ENCODE data around the gene PIK3R3. TPM values are rescaled to one million over a fixed set of nuclear protein-coding genes. Genes with fewer than 3 reads are reported as not detected.

Gene PIK3R3
- total RNA-seq, 2 experiments from 2014 or later: 0.65 to 0.83 TPM

DNA sequence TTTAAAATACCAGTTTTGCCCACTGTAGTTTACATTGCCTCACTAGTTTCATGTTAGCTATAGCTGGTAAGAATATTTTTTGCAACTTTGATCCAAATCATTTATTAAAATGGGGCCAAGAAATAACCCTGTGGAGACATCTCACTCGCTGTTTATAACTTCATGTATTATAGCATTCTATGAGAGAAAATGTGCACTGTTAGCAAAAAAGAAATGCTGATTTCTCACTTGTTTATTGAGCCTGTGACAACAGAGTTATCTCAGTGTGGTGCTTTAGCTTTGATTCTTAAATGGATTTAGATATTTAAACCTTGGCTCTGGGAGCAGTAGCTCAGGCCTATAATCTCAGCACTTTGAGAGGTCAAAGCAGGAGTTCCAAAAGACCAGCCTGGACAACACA, 127.9 kb downstream of the PIK3R3 start:
- no peaks in the 10 kb centered on the region for H3K27me3 Mint-ChIP-seq
- DNase-seq: no peak
- no peak overlapping the region for H3K4me3 Mint-ChIP-seq
- CTCF ChIA-PET: no interaction called here
- POLR2A ChIA-PET: interaction anchor here (0.7 kb wide), 1 partner anchor 57 kb away, joined by 3 read pairs; no protein-coding TSS in a partner anchor
- H3K4me1 Mint-ChIP-seq (ENCODE audit: low read depth): no peaks in the 10 kb centered on the region
- H3K9me3 Mint-ChIP-seq: no peaks in the 10 kb centered on the region
- intact Hi-C loops (cut with micrococcal nuclease): no loop called here
- H3K27ac Mint-ChIP-seq: no peak overlapping the region
- peaks cover 21% of the 10 kb centered on the region for H3K36me3 Mint-ChIP-seq

DNA sequence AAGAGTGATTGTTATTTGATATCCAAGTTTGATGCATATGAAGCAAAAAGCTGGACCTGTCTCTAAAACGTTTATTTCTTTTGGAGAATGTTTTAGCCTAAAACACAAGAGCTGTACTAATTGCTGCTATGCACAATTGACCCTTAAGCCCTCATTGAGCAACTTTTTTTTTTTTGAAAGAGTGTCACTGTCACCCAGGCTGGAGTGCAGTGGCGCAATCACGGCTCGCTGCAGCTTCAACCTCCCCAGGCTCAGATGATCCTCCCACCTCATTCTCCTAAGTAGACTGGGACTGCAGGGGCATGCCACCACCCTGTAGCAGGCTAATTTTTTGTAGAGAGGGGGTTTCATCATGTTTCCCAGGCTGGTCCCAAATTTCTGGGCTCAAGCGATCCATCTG, 129.1 kb downstream of the PIK3R3 start:
- POLR2A ChIA-PET: no interaction called here
- CTCF ChIA-PET: no interaction called here
- no peak for DNase-seq
- Mint-ChIP-seq H3K4me3 (no peak overlapping the region), H3K27me3 (no peaks in the 10 kb centered on the region), H3K9me3 (no peaks in the 10 kb centered on the region), H3K27ac (no peak overlapping the region), H3K36me3 (peaks cover 18% of the 10 kb centered on the region), H3K4me1 (ENCODE audit: low read depth) (no peaks in the 10 kb centered on the region)
- intact Hi-C loops (cut with micrococcal nuclease): no loop called here

DNA sequence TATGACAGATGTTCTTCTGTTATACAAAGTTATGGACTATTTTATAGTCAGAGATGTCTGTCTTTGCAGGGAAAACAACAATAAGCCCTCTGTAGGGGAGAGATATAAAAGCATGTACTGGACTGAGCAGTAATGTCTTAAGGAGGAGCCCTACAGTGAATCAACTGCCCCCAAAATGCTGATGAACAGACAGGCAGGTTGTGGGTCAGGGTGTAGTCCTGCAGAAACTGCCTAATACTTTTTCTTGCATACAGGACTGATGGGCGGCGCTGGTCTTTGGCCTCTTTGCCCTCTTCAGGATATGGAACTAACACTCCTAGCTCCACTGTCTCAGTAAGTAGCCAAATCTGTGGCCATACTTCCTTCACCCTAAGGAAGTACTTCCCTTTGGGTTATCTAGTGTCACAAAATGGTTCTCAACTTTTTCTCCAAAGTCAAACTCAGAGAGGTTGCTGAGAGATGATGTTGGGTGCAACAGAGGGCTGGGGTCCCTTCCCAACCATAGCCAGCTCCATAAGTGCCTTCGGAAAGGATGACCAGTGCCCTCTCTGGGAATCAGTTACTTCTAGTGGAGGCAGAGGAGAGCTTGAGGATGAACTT, 129.8 kb downstream of the PIK3R3 start:
- H3K9me3 Mint-ChIP-seq: no peaks in the 10 kb centered on the region
- no peak overlapping the region for H3K4me3 Mint-ChIP-seq
- no peak for DNase-seq
- no peaks in the 10 kb centered on the region for H3K4me1 Mint-ChIP-seq (ENCODE audit: low read depth)
- ChIA-PET CTCF (interaction anchor here (0.5 kb wide), 1 partner anchor 202 kb away, joined by 3 read pairs; no protein-coding TSS in a partner anchor), POLR2A (no interaction called here)
- H3K36me3 Mint-ChIP-seq: peaks cover 12% of the 10 kb centered on the region
- H3K27me3 Mint-ChIP-seq: no peaks in the 10 kb centered on the region
- no peak overlapping the region for H3K27ac Mint-ChIP-seq
- intact Hi-C loops (cut with micrococcal nuclease): no loop called here

DNA sequence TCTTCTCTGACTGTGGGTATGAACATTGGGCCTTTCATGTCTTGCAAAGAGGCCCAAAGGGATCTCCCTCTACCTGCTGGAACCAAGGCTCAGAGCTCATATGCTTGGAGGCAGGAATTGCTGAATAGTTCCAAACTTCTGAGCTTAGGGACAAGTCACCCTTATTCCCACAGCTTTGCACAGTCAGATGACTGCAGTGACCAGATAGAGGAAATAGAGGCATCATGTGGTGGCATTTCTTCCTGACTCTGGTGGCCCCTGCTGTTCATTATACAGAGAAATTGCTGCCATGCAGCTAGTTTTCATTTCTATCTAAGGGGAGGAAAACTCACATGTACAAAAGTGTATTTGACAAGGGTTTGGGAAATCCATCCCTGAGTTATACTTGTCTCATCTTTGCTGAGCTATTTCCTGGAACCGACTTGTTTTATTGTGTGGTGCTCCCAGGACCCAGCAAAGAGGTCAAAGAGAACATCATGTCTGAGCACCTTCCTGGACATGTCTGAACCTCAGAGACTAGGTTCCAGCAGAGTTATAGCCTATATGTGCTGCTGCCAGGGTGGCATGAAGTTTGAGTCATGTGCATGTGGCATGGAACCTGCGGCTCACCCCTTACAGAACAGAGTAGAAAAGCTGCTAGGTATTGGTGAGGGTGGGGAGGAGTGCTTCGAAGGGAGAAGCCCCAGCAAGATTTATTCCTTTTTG, 131.2 kb downstream of the PIK3R3 start:
- POLR2A ChIA-PET: no interaction called here
- intact Hi-C loops (cut with micrococcal nuclease): no loop called here
- Mint-ChIP-seq H3K9me3 (no peaks in the 10 kb centered on the region), H3K27ac (no peak overlapping the region), H3K4me1 (ENCODE audit: low read depth) (no peaks in the 10 kb centered on the region), H3K36me3 (peaks cover 3% of the 10 kb centered on the region), H3K27me3 (no peaks in the 10 kb centered on the region), H3K4me3 (no peak overlapping the region)
- CTCF ChIA-PET: interaction anchor here (0.5 to 0.6 kb wide), 2 partner anchors 228 to 642 kb away, joined by 3 read pairs; no protein-coding TSS in a partner anchor
- no peak for DNase-seq

DNA sequence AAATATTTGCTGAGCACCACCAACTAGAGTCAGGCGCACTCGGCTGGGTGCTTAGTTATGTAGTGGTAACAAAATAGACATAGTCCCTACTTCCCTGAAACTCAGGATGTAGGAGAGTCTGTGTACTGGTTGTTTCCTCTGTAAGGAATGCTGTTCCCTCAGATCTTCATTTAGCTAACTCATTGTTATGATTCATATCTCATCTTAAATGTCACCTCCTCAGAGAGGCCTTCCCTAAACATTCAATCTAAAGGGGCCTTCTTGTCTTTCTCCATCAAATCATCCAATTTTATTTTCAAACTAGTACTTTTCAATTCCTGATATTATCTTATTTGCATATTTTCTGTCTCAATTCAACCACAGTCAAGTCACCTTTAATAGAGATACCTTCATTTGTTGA, 132.9 kb downstream of the PIK3R3 start:
- Mint-ChIP-seq H3K27ac (no peak overlapping the region), H3K4me3 (no peak overlapping the region), H3K36me3 (peaks cover 3% of the 10 kb centered on the region), H3K4me1 (ENCODE audit: low read depth) (no peaks in the 10 kb centered on the region), H3K27me3 (no peaks in the 10 kb centered on the region), H3K9me3 (no peaks in the 10 kb centered on the region)
- intact Hi-C loops (cut with micrococcal nuclease): no loop called here
- ChIA-PET CTCF (no interaction called here), POLR2A (no interaction called here)
- no peak for DNase-seq

DNA sequence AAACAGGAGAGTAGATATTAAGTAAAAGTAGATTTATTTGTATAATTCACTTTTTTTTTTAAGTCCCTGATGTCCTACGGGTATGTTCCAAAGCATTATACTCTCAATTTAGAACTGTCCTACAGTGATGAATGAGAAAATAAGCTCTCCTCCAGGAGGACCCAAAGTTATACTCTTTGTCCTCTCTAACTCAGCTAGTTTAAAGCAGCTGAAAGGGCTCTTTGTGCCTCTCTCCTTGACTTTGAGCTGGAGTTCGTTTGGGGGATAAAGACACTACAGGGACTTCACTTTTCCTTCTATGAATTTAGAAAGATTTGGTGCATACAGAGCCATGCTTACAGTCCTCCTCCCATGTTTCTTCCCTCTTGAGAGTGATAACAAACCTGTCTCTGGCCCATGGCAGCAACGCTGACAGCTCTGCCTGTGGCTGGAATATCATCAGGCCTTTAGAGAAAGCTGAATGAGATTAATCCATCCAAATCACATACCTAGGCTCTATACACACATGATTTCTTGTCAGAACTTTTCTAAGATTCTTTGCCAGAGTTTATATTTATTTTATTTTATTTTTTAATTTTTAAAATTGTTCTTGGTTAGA, 134.3 kb downstream of the PIK3R3 start:
- POLR2A ChIA-PET: interaction anchor here (0.5 kb wide), 1 partner anchor 326 kb away, joined by 3 read pairs; no protein-coding TSS in a partner anchor
- H3K27me3 Mint-ChIP-seq: no peaks in the 10 kb centered on the region
- CTCF ChIA-PET: no interaction called here

DNA sequence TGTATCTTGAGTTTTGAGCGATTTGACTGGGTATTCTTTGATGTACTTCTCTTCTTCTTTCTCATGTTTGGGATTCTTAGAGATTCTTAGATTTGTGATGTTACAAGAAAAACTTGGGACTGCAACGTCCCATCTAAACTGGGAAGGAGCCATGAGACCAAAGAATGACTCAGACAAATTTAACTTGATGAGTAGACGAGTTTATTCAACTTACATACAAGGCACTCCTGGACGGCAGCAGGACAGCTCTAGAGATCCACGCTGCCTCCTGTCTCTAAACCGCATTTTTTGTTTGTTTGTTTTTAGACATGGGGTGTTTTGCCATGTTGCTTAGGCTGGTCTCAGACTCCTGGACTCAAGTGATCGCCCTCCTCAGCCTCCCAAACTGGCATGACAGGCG, 137.1 kb downstream of the PIK3R3 start:
- Mint-ChIP-seq H3K36me3 (peaks cover 6% of the 10 kb centered on the region), H3K27ac (no peak overlapping the region), H3K9me3 (no peaks in the 10 kb centered on the region), H3K4me3 (no peak overlapping the region), H3K4me1 (ENCODE audit: low read depth) (no peaks in the 10 kb centered on the region), H3K27me3 (no peaks in the 10 kb centered on the region)
- intact Hi-C loops (cut with micrococcal nuclease): no loop called here
- no peak for DNase-seq
- POLR2A ChIA-PET: no interaction called here
- CTCF ChIA-PET: no interaction called here

More for the DNA sequence above, 134.3 kb downstream of the PIK3R3 start:
- DNase-seq: no peak
- Mint-ChIP-seq H3K27ac (no peak overlapping the region), H3K36me3 (peaks cover 3% of the 10 kb centered on the region), H3K4me3 (no peak overlapping the region), H3K4me1 (ENCODE audit: low read depth) (no peaks in the 10 kb centered on the region), H3K9me3 (no peaks in the 10 kb centered on the region)
- intact Hi-C loops (cut with micrococcal nuclease): no loop called here

DNA sequence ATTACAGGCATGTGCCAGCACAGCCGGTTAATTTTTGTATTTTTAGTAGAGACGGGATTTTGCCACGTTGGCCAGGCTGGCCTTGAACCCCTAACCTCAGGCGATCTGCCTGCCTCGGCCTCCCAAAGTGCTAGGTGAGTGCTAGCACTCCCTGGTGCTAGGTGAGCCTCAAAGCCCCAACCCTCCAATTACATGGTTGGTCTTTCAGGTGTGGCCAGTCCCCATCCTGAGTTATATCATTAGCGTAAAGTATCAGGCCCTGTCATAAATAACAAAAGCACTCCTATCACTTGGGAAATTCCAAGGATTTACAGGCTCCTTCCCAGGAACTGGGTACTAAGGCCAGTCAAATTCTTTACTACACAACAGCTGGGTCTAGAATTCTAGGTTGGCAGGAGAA, 138.0 kb downstream of the PIK3R3 start:
- ChIA-PET CTCF (no interaction called here), POLR2A (no interaction called here)
- DNase-seq: no peak
- Mint-ChIP-seq H3K36me3 (peaks cover 3% of the 10 kb centered on the region), H3K27me3 (no peaks in the 10 kb centered on the region), H3K27ac (no peak overlapping the region), H3K4me3 (no peak overlapping the region), H3K9me3 (no peaks in the 10 kb centered on the region), H3K4me1 (ENCODE audit: low read depth) (no peaks in the 10 kb centered on the region)
- intact Hi-C loops (cut with micrococcal nuclease): no loop called here

Other genes starting within 250 kb of the PIK3R3 start
- under 1 TPM; 0.53 to 0.83 TPM for gene TSPAN1, start 42.5 kb upstream of the PIK3R3 start, total RNA-seq
- not detected for gene P3R3URF, start 43.9 kb upstream of the PIK3R3 start, total RNA-seq
- 10 to 100 TPM; 43.6 to 44.1 TPM for gene POMGNT1, start 65.8 kb upstream of the PIK3R3 start, total RNA-seq
- under 1 TPM; 0.21 to 0.27 TPM for gene LURAP1, start 70.7 kb upstream of the PIK3R3 start, total RNA-seq
- gene RAD54L, start 115.1 kb upstream of the PIK3R3 start, total RNA-seq: 10 to 100 TPM; 64.9 to 65.0 TPM
- gene LRRC41, start 171.0 kb upstream of the PIK3R3 start, total RNA-seq: 10 to 100 TPM; 31.4 to 34.6 TPM
- 100 to 1,000 TPM; 351 to 353 TPM for gene UQCRH, start 171.1 kb upstream of the PIK3R3 start, total RNA-seq
- 10 to 100 TPM; 29.1 to 29.9 TPM for gene NSUN4, start 208.2 kb upstream of the PIK3R3 start, total RNA-seq